Loucy (cell line): Measurements from ENCODE around the gene MYO3A.

Experiments
- H2AFZ ChIP-seq: fragments of 200-600 bp; sonication (generic); 2 replicates; pipeline ENCODE4 v1.6.0; 2016; ENCODE audit warnings: antibody characterized with exemption, mild to moderate bottlenecking, low read length, moderate library complexity
- H3F3A ChIP-seq: fragments of 200-600 bp; 2 replicates; pipeline ENCODE4 v1.6.0; 2016; ENCODE audit warnings: antibody characterized with exemption, low read depth, mild to moderate bottlenecking
- H3K27me3 ChIP-seq: fragments of 200-600 bp; sonication (generic); 2 replicates; pipeline ENCODE4 v1.6.1; 2014; ENCODE audit warnings: low read length, mild to moderate bottlenecking; ENCODE audit not compliant: insufficient read depth, poor library complexity, severe bottlenecking
- H3K36me3 ChIP-seq: fragments of 200-600 bp; sonication (generic); 2 replicates; pipeline ENCODE4 v1.6.1; 2016; ENCODE audit warnings: low read length; ENCODE audit not compliant: insufficient read depth
- H3K4me1 ChIP-seq: fragments of 200-600 bp; sonication (generic); 2 replicates; pipeline ENCODE4 v1.5.1; 2014; ENCODE audit warnings: low read length, mild to moderate bottlenecking; ENCODE audit not compliant: insufficient read depth, poor library complexity, severe bottlenecking
- H3K4me2 ChIP-seq: fragments of 200-600 bp; sonication (generic); 2 replicates; pipeline ENCODE4 v1.6.0; 2014; ENCODE audit warnings: antibody characterized with exemption, low read length, low read depth, mild to moderate bottlenecking; ENCODE audit not compliant: poor library complexity, severe bottlenecking
- H3K4me3 ChIP-seq: fragments of 200-600 bp; sonication (generic); 2 replicates; pipeline ENCODE4 v1.5.1; 2014; ENCODE audit warnings: low read length, mild to moderate bottlenecking, mixed read lengths; ENCODE audit not compliant: poor library complexity, severe bottlenecking
- H3K79me2 ChIP-seq: fragments of 200-600 bp; sonication (generic); 2 replicates; pipeline ENCODE4 v1.6.1; 2014; ENCODE audit warnings: low read length; ENCODE audit not compliant: insufficient read depth
- H3K9ac ChIP-seq: fragments of 200-600 bp; sonication (generic); 2 replicates; pipeline ENCODE4 v1.6.0; 2014; ENCODE audit warnings: mild to moderate bottlenecking, low read depth, low read length, moderate library complexity; ENCODE audit not compliant: poor library complexity, severe bottlenecking
- H3K9me2 ChIP-seq: fragments of 200-600 bp; sonication (generic); replicated peaks from 2 replicates; pipeline ENCODE4 v1.6.1; 2016; ENCODE audit warnings: low read depth, low read length, mixed read lengths
- H3K9me3 ChIP-seq: fragments of 200-600 bp; sonication (generic); 2 replicates; pipeline ENCODE4 v1.6.1; 2014; ENCODE audit warnings: mild to moderate bottlenecking, antibody characterized with exemption, low read length, low read depth; ENCODE audit not compliant: insufficient read depth
- H4K20me1 ChIP-seq: fragments of 200-600 bp; sonication (generic); 2 replicates; pipeline ENCODE4 v1.6.0; 2014; ENCODE audit warnings: antibody characterized with exemption, low read length, mild to moderate bottlenecking; ENCODE audit not compliant: insufficient read depth, poor library complexity, severe bottlenecking
- EZH2phosphoT487 ChIP-seq: fragments of 200-600 bp; IDR thresholded peaks from 2 replicates; pipeline ENCODE4 v1.6.1; 2018; ENCODE audit warnings: antibody characterized with exemption, mild to moderate bottlenecking, moderate library complexity, borderline replicate concordance
- TF ChIP-seq, protein P1 (sequence below): fragments of 200-600 bp; sonication (generic); conservative IDR thresholded peaks from 2 replicates; pipeline ENCODE4 v1.5.1; 2014; ENCODE audit warnings: mild to moderate bottlenecking, antibody characterized with exemption, low read length

The MYO3A gene

DNA sequence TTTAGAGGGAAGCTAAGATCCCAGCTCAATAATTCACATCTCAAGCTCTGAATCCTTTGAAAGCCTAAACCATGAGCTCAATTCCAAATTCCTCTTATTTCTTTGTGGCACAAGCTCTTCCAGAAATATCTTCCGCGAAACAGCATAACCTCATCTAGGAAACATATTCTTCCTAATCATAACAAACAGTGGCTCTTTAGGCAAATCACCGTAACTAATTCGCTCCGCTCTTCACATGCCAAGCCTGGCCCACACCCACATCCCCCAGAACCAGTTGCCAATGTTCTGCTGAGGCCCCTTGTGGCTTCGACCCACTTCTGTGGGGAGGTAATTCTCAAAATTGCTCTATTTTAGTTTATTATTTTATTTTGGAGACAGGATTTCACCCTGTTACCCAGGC, 301.7 kb downstream of the MYO3A start:
- H3K4me2 ChIP-seq: no peak overlapping the region
- no peak overlapping the region for H3K4me3 ChIP-seq
- H3K27me3 ChIP-seq: no peaks in the 10 kb centered on the region
- TF ChIP-seq, protein P1, sequence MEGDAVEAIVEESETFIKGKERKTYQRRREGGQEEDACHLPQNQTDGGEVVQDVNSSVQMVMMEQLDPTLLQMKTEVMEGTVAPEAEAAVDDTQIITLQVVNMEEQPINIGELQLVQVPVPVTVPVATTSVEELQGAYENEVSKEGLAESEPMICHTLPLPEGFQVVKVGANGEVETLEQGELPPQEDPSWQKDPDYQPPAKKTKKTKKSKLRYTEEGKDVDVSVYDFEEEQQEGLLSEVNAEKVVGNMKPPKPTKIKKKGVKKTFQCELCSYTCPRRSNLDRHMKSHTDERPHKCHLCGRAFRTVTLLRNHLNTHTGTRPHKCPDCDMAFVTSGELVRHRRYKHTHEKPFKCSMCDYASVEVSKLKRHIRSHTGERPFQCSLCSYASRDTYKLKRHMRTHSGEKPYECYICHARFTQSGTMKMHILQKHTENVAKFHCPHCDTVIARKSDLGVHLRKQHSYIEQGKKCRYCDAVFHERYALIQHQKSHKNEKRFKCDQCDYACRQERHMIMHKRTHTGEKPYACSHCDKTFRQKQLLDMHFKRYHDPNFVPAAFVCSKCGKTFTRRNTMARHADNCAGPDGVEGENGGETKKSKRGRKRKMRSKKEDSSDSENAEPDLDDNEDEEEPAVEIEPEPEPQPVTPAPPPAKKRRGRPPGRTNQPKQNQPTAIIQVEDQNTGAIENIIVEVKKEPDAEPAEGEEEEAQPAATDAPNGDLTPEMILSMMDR: no peak
- no peaks in the 10 kb centered on the region for H3K4me1 ChIP-seq
- no peak overlapping the region for H3K9ac ChIP-seq
- H3K79me2 ChIP-seq: no peaks in the 10 kb centered on the region
- H2AFZ ChIP-seq: no peak overlapping the region
- no peaks in the 10 kb centered on the region for H3K36me3 ChIP-seq
- H4K20me1 ChIP-seq: no peaks in the 10 kb centered on the region
- no peaks in the 10 kb centered on the region for H3K9me2 ChIP-seq
- H3F3A ChIP-seq: no peaks in the 10 kb centered on the region
- no peaks in the 10 kb centered on the region for H3K9me3 ChIP-seq

DNA sequence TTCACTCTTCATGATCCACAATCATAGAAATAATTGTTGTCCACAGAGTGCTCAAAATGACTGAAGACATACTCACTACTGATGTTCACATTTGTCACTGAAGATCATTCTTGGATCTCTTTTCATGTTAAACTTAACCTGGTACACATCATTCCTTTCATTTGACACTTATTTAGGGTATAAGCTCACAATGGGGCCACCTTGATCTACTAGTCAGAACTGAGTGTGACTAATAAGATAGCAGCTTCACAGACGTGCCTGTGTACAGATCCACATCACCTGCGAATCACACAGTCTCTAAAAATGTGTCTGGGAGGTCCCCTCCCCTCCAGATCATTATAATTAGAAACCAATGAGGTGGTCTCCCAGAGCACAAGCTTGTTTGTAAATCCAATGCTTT, 304.3 kb downstream of the MYO3A start:
- Histone ChIP-seq H3K4me3 (no peak overlapping the region), H3K79me2 (no peaks in the 10 kb centered on the region), H3K9me3 (no peaks in the 10 kb centered on the region), H3K27me3 (no peaks in the 10 kb centered on the region), H3K36me3 (no peaks in the 10 kb centered on the region), H3K9me2 (no peaks in the 10 kb centered on the region), H2AFZ (no peak overlapping the region), H3K4me2 (no peak overlapping the region), H4K20me1 (no peaks in the 10 kb centered on the region), H3K4me1 (no peaks in the 10 kb centered on the region), H3F3A (no peaks in the 10 kb centered on the region), H3K9ac (no peak overlapping the region)
- TF ChIP-seq, protein P1: no peak
- no peak for TF ChIP-seq EZH2phosphoT487

DNA sequence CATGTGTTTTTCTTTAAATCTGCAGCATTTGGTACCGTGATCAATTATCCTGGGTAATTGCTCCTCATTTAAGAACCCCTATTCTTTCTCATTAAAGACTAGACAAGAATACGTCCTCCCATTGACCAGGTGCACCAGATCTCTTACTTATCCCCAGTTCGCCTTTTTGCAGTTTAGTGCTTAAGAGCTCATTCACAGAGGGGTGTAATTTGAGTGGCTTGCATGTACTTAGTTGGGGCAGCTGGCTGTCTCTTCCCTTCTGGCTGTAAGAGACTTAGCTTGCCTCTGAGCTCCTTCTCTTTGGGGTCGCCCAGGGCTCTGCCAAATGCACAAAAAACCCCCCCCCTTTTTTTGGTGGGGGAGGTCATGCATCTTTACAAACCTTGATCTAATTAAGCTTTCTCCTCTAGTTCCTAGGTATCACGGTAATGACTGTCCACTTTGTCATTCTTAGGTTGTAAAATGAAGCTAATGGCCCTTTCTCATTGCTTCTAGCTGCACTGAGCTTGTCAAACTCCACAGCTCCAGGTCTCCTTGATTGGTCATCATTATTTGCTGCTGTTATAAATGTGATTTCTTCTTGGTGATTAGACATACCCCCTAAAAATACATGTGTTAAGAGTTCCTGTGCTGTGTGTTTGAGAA, 308.8 kb downstream of the MYO3A start:
- H3K36me3 ChIP-seq: no peaks in the 10 kb centered on the region
- H3K4me3 ChIP-seq: no peak overlapping the region
- H4K20me1 ChIP-seq: no peaks in the 10 kb centered on the region
- H3K79me2 ChIP-seq: no peaks in the 10 kb centered on the region
- no peaks in the 10 kb centered on the region for H3K27me3 ChIP-seq
- no peaks in the 10 kb centered on the region for H3K9me2 ChIP-seq
- TF ChIP-seq EZH2phosphoT487: no peak
- TF ChIP-seq, protein P1: no peak
- no peaks in the 10 kb centered on the region for H3K4me1 ChIP-seq
- no peak overlapping the region for H3K4me2 ChIP-seq
- H3K9ac ChIP-seq: no peak overlapping the region
- no peak overlapping the region for H2AFZ ChIP-seq
- no peaks in the 10 kb centered on the region for H3K9me3 ChIP-seq
- H3F3A ChIP-seq: no peaks in the 10 kb centered on the region
